COLO668 (cell line): ENCODE data around the gene LONRF2.

Experiments
- DNase-seq: peaks from one replicate; lab custom pipeline; 2025; ENCODE audit not compliant: unreplicated experiment; lab: John Stamatoyannopoulos, UW

Gene LONRF2

DNA sequence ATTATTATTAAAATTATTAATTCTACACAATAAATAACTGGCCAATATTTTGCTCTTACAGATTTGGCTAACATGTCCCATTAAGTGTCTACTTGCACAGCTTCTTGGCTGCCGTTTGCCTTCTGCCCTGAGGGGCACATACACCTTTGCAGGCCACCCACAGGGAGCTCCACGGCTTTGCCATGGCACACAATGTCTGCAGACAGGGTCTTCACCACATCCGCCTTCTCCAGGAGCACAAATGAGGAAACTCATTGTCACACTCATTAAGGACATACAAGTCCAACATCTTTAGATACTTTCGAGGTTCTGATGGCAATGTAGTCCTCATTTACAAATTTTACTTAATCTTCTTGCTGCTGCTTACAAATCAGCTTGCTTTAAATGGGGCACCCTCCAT lies 45.6 kb downstream of the LONRF2 start:
- DNase-seq = no peak

DNA sequence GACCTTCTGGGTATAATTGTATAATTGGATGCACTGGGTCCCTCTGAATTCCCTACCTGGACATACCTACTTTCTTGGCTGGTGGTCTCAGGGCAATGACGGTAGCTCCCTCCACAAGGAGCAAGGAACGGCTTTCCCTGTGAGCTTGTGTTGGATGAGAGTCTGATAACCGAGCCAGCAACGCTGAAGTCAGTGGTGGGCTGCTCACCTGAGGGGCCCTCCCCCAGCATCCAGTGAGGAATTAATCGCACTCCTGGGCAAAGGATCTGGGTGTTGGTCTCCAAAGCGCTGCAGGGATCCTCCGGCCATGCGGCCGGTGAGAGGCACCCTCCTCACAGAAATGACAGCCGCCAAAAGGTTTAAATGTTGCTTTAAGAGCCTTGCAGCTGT lies 47.1 kb downstream of the LONRF2 start:
- no peak for DNase-seq

DNA sequence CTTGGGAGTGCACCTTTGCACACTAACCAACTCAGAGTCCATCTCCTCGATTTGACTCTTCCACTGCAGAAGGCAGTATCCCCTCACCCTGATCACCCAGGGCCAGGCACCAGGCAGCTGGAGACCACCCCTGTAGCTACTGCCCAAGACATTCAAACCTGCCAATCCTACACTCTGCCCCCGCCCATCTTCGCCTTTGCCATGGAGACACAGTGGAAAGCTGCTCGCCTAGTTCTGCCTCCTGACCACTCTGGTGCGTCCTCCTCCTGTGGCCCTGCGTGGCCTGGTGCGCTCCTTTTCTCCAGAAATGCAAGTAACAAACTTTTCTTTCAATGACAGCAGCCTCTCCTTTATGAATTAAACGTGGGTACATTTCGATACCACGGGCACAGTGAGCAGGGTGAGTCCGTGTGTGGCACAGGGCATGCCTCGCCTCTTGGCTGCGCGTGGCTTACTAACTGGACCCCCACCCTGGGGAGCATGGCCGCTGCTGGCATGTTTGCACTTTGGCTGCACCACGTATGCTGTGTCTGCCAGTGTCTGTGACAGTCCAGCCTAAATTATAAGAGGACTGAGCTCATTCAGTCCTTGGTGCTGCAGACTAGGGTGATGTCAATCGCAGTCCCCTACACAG lies 47.6 kb downstream of the LONRF2 start:
- no peak for DNase-seq

DNA sequence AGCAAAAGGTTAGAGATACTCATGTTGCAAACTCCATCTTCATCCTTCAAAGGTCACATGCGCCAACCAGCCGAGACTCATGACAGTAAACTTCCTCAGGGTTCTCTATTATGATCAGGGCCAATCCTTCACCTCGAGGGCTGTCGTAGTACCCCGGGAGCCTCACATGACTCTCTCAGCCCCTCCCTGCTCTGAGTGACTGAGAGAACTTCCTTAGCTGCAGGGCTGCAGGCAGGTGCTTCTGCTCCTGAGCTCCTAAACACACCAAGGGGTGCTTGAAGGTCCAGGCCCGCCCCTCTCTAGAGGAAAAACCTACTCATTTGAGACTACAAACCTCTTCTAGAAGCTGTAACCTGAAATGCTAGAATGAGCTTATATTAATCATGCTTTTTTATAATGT lies 48.2 kb downstream of the LONRF2 start:
- DNase-seq = no peak

DNA sequence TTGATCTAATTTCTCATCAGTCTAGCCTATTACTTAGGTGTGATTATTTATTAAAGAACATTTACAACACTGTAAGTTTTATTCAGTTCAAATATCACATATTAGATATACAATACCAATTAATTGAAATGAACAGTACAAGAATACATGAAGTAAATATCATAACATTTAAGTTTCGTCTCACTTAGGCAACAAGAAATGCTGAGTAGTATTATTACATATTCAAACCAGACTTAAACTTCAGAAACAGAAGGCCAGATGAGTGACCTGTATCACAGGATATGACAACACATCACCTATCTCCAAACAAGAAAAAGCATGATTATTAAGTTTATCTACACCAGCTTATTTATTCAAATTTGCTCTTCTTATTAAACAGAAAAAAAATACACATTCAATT lies 48.9 kb downstream of the LONRF2 start:
- no peak for DNase-seq

DNA sequence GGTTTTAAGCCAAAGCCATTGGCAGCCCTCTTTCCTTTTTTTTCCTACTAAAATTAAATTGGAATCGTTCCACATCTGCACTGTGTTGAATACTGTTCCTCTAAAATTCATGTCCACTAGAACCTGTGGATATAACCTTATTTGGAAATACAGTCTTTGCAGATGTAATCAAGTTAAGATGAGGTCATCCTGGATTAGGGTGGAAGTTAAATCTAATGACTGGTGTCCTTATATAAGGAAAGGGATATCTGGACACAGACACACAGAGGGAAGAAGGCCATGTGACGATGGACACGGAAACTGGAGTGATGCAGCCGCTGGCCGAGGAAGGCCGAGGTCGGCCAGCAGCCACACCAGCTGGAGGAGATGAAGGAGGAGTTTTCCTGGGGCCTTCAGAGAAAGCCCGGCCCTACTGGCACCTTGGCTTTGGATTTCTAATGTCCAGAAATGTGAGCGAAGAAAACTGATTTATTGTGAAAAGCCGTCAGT lies 49.4 kb downstream of the LONRF2 start:
- no peak for DNase-seq

DNA sequence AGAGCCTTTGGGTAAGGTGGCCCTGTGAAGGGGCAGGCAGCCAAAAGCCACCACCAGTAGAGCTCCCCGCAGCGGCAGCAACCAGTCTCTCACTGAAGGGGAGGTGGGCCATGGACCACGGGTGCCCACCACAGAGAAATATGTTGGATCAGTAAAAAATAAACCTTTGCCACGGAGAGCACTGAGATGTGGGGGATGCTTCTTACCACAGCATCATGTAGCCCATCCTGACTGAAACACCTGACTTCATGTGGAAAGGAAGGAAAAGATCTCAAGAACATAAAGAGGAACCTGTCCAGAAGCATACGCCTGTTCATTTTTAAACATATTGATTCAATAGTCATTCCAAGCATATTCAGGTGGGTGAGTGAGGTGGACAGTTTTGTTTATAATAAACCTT lies 51.1 kb downstream of the LONRF2 start:
- no peak for DNase-seq

DNA sequence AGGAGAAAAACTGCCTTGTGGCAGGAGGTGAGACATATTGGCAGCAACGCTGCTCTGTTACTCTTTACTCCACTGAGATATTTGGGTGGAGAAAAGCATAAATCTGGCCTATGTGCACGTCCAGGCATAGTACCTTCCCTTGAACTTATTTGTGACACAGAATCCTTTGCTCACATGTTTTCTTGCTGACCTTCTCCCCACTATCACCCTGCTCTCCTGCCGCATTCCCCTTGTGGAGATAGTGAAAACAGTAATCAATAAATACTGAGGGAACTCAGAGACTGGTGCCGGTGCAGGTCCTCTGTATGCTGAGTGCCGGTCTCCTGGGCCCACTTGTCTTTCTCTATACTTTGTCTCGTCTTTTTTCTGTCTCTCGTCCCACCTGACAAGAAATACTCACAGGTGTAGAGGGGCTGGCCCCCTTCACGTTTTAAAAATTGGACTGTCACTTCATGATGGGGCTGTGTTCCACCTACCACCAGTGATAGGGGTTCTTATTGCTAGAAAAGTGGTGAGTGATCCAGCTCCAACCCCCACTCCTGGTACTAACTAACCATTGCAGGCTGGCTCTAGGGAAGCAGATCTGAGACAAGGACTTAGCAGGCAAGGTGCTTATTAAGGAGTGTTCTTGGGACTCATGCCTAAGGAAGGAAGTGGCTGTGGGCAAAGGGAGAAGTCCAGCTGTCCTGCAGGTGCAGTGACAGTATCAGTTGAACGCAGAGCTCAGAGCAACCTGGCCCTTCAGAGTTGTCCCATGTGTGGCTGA lies 51.7 kb downstream of the LONRF2 start:
- DNase-seq = no peak

DNA sequence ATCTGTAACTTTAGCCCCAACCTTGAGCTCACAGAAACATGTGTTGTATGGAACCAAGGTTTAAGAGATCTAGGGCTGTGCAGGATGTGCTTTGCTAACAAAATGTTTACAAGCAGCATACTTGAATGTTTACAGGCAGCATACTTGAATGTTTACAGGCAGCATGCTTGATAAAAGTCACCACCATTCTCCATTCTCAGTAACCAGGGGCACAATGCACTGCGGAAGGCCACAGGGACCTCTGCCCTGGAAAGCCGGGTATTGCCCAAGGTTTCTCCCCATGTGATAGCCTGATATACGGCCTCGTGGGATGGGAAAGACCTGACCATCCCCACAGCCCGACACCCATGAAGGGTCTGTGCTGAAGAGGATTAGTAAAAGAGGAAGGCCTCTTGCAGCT lies 52.4 kb downstream of the LONRF2 start:
- DNase-seq = no peak

DNA sequence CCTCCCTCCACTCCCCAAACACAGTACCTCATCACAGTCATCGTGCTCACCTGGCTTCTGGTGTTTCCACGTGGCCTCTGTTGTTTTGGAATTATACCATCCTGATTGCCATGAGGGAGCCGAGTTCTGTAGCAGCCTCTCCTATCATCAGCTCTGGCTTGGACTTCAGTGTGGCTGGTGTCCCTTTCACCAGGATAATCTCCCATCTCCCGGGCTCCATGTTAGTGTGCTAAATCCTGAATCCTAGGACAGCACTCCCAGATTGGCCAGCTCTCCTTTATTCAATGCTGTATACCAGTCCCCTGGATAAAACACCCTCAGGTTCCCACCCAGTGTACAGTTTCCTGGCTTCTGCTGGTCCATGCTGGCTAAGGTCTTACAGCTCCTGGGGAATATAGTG lies 53.3 kb downstream of the LONRF2 start:
- no peak for DNase-seq

DNA sequence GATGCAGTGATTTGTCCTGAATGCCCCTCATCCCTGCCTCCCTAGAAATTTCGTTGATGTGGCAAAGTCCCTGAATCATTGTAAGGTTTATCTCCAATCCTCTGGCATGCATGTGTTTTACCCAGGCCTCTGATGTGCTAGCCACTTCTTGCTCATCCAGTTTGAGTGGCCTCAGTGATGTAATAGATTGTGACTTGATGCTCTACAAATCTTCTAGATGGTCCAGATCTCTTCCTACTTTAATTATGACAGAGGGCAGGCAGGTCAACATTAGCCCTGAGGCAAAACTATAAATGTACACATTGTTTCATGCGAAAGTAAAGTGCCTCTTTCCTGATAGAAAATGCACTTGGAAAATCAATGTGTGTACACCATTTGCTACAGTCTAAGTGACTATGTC lies 54.5 kb downstream of the LONRF2 start:
- no peak for DNase-seq

DNA sequence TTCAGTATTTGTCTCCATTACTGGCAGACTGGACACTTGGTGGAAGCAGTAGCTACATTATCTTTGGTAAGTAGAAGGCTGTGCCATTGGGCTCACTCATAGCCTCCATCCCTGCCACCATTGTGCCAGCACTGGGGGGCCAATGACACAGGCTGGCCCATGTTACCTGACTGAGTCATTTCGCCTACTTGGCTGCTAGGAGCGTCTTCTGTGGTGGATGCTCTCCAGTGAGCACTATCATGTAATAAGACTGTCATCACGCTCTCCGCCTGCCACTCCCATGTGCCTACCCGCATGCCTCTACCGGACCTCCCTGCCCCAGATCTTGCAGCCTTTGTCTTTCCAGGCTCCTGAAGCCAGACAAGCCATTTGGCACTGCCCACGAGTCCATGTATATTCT lies 56.2 kb downstream of the LONRF2 start:
- DNase-seq = no peak

DNA sequence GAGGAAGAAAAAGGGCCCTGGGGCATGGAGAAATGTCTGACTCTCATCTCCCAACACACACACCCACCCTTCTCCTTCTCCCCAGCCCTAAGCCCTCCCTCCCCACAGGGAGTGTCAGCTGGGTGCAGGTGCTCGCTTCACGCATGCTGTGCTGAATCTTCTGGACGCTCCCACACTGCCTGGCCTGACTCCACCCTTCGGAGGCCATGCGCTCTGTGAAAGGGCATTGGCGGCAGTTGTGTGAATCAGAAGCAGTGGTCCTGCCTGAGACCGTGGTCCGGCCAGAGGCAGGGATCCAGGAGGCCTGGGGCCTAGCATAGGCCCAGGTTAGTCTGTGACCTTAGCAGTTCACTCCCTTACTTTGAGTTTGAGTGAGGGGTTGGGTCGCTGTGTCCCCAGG lies 57.1 kb downstream of the LONRF2 start:
- no peak for DNase-seq

DNA sequence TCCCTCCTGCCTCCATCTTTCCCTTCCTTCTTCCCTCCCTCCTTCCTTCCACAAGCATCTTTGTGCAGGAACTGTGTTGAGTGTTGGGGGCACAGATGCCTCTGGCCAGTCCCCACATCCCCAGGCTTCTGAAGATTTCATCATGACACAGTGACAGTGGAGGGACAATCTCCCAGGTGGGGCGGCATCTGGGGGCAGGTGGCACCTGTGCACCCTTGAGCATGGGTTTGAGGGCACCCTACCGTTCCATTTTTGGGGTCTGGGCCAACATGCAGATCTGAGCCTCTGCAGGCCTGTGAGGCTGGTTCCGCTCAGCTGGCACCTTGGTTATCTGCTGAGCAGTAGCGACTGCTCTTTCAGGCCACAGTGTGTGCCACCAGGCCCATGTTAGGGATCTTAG lies 57.6 kb downstream of the LONRF2 start:
- no peak for DNase-seq

DNA sequence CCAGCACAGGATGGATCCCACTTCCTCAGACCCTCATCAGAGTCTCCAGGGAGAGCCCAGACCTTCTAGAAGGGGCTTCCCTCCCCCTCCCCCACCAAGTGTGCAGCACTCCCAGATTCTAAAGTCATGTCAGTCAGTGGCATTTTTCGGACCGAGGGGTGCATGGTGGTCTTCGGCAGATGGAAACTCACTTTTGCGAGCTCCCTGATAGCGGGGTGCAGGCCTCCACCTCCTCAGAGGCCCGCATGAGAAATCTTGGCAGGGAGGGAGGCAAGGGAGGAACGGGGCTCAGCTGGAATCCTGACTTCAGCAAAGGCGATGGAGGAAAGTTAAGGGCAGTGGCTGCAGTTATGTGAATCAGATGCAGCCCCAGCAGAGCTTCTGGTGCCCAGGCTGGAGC lies 58.2 kb downstream of the LONRF2 start:
- DNase-seq = no peak

DNA sequence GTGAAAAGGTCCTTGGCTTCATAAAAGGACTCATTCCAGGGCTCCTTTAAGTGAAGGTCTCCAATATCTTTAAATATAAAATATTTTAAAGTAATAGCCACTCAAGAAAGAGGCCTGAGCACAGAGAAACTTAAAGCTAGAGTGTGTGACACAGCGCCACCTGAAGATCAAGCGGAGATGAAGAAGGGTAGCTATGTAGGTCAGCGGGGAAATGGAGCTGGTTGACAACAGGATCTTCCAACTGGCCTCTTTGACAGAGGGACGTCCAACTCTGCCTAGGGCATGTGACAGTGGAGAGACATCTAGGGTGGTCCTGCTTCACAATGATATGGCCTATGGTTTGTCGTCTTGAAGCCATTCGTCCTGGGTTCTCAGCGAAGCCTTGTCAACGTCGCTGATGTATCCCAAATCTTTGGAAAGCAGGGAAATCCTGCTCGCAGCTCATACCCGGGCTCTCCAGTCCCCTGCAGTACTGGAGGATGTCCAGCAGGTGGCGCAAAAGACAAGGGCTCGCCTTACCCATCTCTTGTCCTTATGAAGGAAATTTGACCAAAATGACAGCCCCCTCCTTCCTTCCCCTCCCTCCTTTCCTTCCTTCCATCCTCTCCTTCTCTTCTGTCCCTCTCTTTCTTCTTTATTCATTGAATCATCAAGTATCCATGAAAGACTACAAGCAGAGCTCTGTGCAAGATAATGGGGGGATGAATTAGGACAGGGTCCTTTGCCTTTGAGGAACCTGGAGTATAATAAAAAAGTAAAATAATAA lies 59.6 kb downstream of the LONRF2 start:
- DNase-seq = peak; percentile 54

DNA sequence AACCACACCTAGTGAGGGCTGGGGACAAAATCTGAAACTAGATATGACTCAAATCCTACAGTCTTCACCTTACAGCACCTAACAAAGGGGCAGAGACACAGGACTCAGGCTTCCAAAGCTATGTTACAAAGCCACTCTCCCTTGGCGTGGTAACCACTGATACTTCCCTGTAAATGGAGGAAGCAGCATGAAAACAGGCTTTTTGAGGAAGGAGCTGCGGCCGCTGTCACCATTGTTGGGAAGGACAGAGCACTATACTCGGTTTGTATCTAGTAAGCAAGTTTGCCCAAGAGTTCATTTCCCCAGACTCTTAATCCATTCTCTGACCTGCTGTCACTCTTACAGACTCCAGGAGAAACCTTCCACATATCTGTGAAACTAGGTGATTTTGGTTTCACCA lies 60.3 kb downstream of the LONRF2 start:
- no peak for DNase-seq

DNA sequence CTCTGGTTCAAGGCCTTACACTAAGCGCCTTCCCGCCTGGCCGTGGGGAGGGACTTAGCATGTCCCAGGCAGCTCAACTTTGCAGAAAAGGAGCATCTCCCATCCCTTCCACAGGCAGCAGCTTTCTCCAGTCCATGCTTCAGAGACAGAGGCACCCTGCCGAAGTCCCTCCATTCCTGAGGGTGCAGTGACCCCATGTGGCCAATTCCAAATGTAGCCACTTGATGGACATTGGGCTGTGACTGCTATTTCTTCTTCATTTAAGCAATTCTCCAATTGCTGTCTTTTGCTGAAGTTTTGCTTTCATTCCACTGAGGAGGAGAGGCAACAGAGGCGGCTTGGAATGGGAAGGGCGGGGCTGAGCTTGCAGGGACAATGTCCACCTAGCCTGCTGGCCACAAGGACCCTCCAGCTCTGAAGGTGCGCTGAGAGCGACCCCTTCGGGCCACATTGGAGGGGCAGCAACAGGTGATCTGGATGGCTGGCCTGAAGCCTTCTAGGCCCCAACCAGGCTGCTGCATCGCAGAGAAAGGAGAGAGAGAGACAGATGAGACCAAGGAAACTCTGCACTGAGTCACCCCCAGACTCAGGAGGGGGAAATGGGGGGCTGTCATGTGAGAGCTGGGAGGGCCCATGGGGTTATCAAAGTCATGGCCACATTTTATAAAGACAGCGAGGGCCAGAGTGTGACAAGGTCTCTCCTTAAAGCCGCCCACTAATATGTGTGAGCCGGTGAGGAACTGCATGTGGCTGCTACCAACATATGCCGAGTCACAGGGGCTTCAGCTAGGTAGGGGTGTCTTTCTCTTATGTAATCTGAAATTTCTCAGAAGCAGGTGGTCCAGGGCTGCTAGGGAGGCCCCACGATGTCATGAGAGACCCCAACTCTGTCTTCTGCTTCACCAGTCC lies 61.3 kb downstream of the LONRF2 start:
- peak; percentile 53 for DNase-seq

DNA sequence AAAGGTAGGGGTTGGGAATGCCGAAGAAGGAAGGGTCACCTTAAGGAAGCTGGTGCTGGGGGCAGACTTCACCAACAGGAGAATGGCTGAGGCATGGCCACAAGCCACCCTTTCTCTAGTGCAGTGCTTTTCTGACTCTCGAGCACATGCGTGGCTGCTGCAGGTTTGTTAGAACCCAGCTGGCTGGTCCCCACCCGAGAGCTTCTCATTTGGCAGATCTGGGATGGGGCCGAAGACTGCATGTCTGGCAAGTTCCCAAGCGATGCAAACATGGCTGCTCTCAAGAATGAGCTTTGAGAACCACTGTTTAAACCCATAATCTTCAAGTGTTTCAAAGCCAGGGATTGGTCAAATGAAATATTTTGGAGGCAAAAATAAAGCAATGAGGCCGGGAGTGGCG lies 63.2 kb downstream of the LONRF2 start:
- no peak for DNase-seq

DNA sequence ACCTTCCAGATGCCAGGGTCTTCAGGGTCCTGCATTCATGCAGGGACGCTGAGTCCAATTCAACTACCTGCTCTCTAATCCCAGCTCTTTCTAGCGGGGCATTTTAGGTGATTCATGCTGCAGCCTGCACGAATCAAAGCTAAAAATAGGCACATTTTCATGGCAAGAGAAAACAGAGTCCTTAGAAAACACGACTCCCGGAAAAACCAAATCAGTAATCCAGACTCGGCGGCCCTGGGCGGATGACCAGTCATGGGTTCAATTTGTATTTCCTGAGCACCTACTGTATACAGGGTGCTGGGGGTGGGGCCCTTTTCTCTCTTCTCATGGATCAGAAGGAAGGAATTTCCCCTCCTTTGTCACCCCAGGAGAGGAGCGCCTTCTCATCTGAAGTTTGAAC lies 64.4 kb downstream of the LONRF2 start:
- no peak for DNase-seq

DNA sequence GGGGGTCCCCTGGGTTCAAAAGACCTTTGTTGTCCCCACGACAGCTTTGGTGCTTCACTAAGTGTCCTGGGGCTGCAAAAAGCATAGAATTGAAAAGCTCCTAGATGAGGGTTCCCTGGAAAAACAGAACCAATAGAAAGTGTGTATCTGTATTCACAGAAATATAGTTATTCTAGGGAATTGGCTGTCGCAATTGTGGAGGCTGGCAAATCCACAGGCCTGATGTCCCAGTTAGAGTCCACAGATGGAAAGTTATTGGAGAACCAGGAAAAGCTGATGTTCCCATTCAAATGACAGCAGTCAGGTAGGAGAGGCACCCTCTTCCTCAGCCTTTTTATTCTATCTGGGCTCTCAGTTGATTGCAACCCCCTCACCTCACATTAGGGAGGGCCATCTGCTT lies 65.5 kb downstream of the LONRF2 start:
- DNase-seq = no peak
